SK-N-MC (cell line): ENCODE results near the gene PTPRG.

ENCODE experiments used
- DNase-seq: peaks from one replicate; pipeline ENCODE4 v3.0.0-alpha.2; 2011; ENCODE audit warnings: low read depth, low spot score
- H3K27ac ChIP-seq: fragments of 200-600 bp; sonication (generic); 2 replicates; pipeline ENCODE4 v1.5.1; 2016; ENCODE audit warnings: mixed run types
- H3K36me3 ChIP-seq: fragments of 200-600 bp; sonication (generic); 2 replicates; pipeline ENCODE4 v1.6.1; 2017; ENCODE audit warnings: antibody characterized with exemption, low read length, mixed read lengths; ENCODE audit not compliant: insufficient read depth
- H3K4me3 ChIP-seq: fragments of 200-600 bp; sonication (generic); 2 replicates; pipeline ENCODE4 v1.5.1; 2016
- H3K9ac ChIP-seq: fragments of 200-600 bp; sonication (generic); 2 replicates; pipeline ENCODE4 v1.8.0; 2017; ENCODE audit warnings: mixed run types, mixed read lengths; ENCODE audit not compliant: insufficient read length
- H3K9me3 ChIP-seq: fragments of 200-600 bp; sonication (generic); 2 replicates; pipeline ENCODE4 v1.6.1; 2017; ENCODE audit warnings: low read depth, mild to moderate bottlenecking, antibody characterized with exemption, low read length, moderate library complexity, mixed read lengths
- EZH2 ChIP-seq: fragments of 200-600 bp; sonication (generic); IDR thresholded peaks from one replicate; pipeline ENCODE4 v1.6.1; 2017; ENCODE audit warnings: antibody characterized with exemption
- FOXP2 ChIP-seq: optimal IDR thresholded peaks from 2 replicates; pipeline ENCODE3; 2011; ENCODE audit warnings: mild to moderate bottlenecking, moderate library complexity; ENCODE audit not compliant: insufficient read depth; ENCODE audit errors: extremely low read length, control extremely low read depth
- POLR2AphosphoS5 ChIP-seq: IDR thresholded peaks from 2 replicates; pipeline ENCODE4 v1.6.1; 2012; ENCODE audit warnings: mild to moderate bottlenecking, low read depth, low read length, borderline replicate concordance

PTPRG gene

GRCh38 chr3:61990327-61991027 is 429.1 kb downstream of the PTPRG start:
- Histone ChIP-seq H3K36me3 (no peaks in the 10 kb centered on the region), H3K27ac (no peak overlapping the region), H3K4me3 (no peak overlapping the region), H3K9me3 (no peaks in the 10 kb centered on the region), H3K9ac (no peak overlapping the region)
- TF ChIP-seq FOXP2 (no peak), EZH2 (no peak), POLR2AphosphoS5 (no peak)
- no peak for DNase-seq

GRCh38 chr3:61991706-61992105 is 430.3 kb downstream of the PTPRG start:
- Histone ChIP-seq H3K9ac (no peak overlapping the region), H3K9me3 (no peaks in the 10 kb centered on the region), H3K36me3 (no peaks in the 10 kb centered on the region), H3K27ac (no peak overlapping the region), H3K4me3 (no peak overlapping the region)
- TF ChIP-seq FOXP2 (no peak), EZH2 (no peak), POLR2AphosphoS5 (no peak)
- DNase-seq = no peak

- H3K9ac ChIP-seq = peak overlapping the region; percentile 67
- TF ChIP-seq FOXP2 = no peak
- no peak for TF ChIP-seq EZH2
- TF ChIP-seq POLR2AphosphoS5 = no peak; the same call in 1 of the 2 replicates
- no peak for DNase-seq
- H3K9me3 ChIP-seq = no peaks in the 10 kb centered on the region
- peak overlapping the region; percentile 43 for H3K4me3 ChIP-seq
- H3K36me3 ChIP-seq = no peaks in the 10 kb centered on the region
- H3K27ac ChIP-seq = peak overlapping the region; percentile 100
Observed at GRCh38 chr3:61996366-61996765, 435.0 kb downstream of the PTPRG start.

- no peak for DNase-seq
- TF ChIP-seq FOXP2 = no peak
- H3K9ac ChIP-seq = no peak overlapping the region
- no peaks in the 10 kb centered on the region for H3K36me3 ChIP-seq
- H3K27ac ChIP-seq = peak overlapping the region; percentile 100
- no peak overlapping the region for H3K4me3 ChIP-seq
- no peaks in the 10 kb centered on the region for H3K9me3 ChIP-seq
Observed at GRCh38 chr3:61997101-61997500, 435.7 kb downstream of the PTPRG start.

GRCh38 chr3:62003835-62004234 is 442.5 kb downstream of the PTPRG start:
- H3K27ac ChIP-seq = no peak overlapping the region
- H3K9me3 ChIP-seq = no peaks in the 10 kb centered on the region
- TF ChIP-seq POLR2AphosphoS5 (no peak), FOXP2 (no peak), EZH2 (no peak)
- H3K4me3 ChIP-seq = no peak overlapping the region
- no peaks in the 10 kb centered on the region for H3K36me3 ChIP-seq
- DNase-seq = no peak
- no peak overlapping the region for H3K9ac ChIP-seq

- Histone ChIP-seq H3K36me3 (no peaks in the 10 kb centered on the region), H3K27ac (no peak overlapping the region), H3K9ac (no peak overlapping the region), H3K4me3 (no peak overlapping the region), H3K9me3 (no peaks in the 10 kb centered on the region)
- TF ChIP-seq FOXP2 (no peak), POLR2AphosphoS5 (no peak), EZH2 (no peak)
- peak; percentile 32 for DNase-seq
Observed at GRCh38 chr3:62007036-62007435, 445.7 kb downstream of the PTPRG start.

GRCh38 chr3:62010989-62011388 is 449.6 kb downstream of the PTPRG start:
- no peaks in the 10 kb centered on the region for H3K9me3 ChIP-seq
- no peak overlapping the region for H3K9ac ChIP-seq
- no peak for DNase-seq
- TF ChIP-seq FOXP2 = no peak
- TF ChIP-seq EZH2 = no peak
- TF ChIP-seq POLR2AphosphoS5 = no peak
- H3K27ac ChIP-seq = no peak overlapping the region
- H3K4me3 ChIP-seq = no peak overlapping the region
- H3K36me3 ChIP-seq = no peaks in the 10 kb centered on the region

GRCh38 chr3:62011666-62012065 is 450.3 kb downstream of the PTPRG start:
- Histone ChIP-seq H3K27ac (no peak overlapping the region), H3K4me3 (no peak overlapping the region), H3K36me3 (no peaks in the 10 kb centered on the region), H3K9ac (no peak overlapping the region), H3K9me3 (no peaks in the 10 kb centered on the region)
- no peak for DNase-seq
- TF ChIP-seq POLR2AphosphoS5 = no peak
- TF ChIP-seq EZH2 = no peak
- TF ChIP-seq FOXP2 = no peak

GRCh38 chr3:62013951-62014350 is 452.6 kb downstream of the PTPRG start:
- H3K36me3 ChIP-seq = no peaks in the 10 kb centered on the region
- DNase-seq = no peak
- no peaks in the 10 kb centered on the region for H3K9me3 ChIP-seq
- H3K4me3 ChIP-seq = no peak overlapping the region
- H3K9ac ChIP-seq = no peak overlapping the region
- TF ChIP-seq POLR2AphosphoS5 (no peak), FOXP2 (no peak), EZH2 (no peak)
- H3K27ac ChIP-seq = no peak overlapping the region
